Measurements from ENCODE around the gene BEND7. TPM values are rescaled to one million over a fixed set of nuclear protein-coding genes. Genes with fewer than 3 reads are reported as not detected.

The BEND7 gene
- total and polyA plus RNA-seq, 7 donors: 5.3 to 27.2 (median 11.8) TPM

DNA sequence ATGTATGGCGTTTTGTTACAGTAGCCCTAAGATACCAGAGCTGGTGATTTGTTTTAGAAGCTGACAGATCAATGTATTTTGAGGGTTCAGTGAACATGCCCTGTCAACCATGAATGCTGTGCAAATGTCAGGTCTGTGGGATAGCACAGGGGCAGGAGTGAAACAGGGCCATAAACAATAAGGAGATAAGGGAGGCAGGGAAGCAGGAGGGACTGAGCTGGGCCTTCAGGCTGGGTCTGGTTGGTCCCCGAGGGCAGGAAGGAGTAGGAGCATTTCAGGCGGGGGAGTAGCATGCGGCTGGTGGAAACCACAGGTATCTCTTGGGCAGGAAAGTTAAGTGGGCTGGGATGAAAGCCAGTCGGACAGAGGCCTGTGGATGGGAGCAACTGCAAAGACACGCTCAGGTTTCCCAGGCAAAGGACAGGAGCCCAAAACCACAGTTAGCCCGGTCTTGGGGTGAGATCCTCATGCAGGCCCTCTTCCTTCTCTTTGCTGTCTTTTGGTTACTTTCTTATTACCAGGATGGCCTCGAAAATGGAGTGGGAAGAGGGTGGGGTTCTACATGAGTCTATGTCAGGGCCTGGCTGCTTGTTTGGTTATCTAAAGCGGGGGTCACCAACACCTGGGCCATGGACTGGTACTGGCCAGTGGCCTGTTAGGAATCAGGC, 111.2 kb downstream of the BEND7 start:
- TF ChIP-seq POLR2A (IDR thresholded peaks at IDR 0.05) (no peak), POLR2AphosphoS5 (IDR thresholded peaks at IDR 0.05) (no peak), EP300 (IDR thresholded peaks at IDR 0.05) (no peak), CTCF (IDR thresholded peaks at IDR 0.05) (no peak)
- H3K4me3 ChIP-seq: no peak overlapping the region
- no peak for DNase-seq
- intact Hi-C loops (cut with DNase I): no loop called here
- no peaks in the 10 kb centered on the region for H3K4me1 ChIP-seq
- no peak overlapping the region for H3K27ac ChIP-seq
- no peaks in the 10 kb centered on the region for H3K36me3 ChIP-seq
- H3K9me3 ChIP-seq: peaks cover 0 to 2% (median 0%) of the 10 kb centered on the region in 4 donors
- no peaks in the 10 kb centered on the region for H3K27me3 ChIP-seq
- 84 to 89% methylated on average over 9 of the region's 9 CpGs for WGBS, 2 donors

- 57 to 77% methylated on average over 2 of the region's 2 CpGs for WGBS, 2 donors
- Histone ChIP-seq H3K4me1 (no peaks in the 10 kb centered on the region), H3K27me3 (no peaks in the 10 kb centered on the region)
These were observed 112.1 kb downstream of the BEND7 start for GRCh38 chr10:13416760-13417159.

DNA sequence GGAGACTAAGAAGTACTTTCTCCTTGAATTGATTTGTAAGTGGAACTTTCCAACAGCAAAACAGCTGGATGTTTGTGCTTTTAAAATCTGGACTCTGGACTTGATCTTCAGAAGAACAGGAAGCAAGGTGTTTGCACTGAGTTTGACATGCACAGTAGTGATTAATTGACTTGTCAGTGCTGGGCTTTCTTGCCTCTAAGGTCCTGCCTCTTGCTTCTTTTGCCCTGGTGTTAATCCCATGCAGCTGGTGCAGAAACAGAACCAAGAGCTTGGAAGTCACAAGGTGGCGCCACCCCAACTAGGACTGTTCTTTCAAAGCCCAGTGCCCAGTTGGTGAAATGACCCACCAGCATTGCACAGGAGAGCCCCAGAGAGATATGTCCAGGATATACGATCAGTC, 114.0 kb downstream of the BEND7 start:
- DNase-seq: no peak

More at GRCh38 chr10:13416760-13417159, 112.1 kb downstream of the BEND7 start:
- intact Hi-C loops (cut with DNase I): no loop called here
- no peak for DNase-seq
- Histone ChIP-seq H3K4me3 (no peak overlapping the region), H3K9me3 (peaks cover 0 to 2% (median 0%) of the 10 kb centered on the region in 4 donors), H3K27ac (no peak overlapping the region), H3K36me3 (no peaks in the 10 kb centered on the region)
- TF ChIP-seq CTCF (IDR thresholded peaks at IDR 0.05) (no peak), EP300 (IDR thresholded peaks at IDR 0.05) (no peak), POLR2AphosphoS5 (IDR thresholded peaks at IDR 0.05) (no peak), POLR2A (IDR thresholded peaks at IDR 0.05) (no peak)

GRCh38 chr10:13414137-13414536, 114.7 kb downstream of the BEND7 start:
- Histone ChIP-seq H3K27ac (no peak overlapping the region), H3K36me3 (no peaks in the 10 kb centered on the region), H3K4me1 (no peaks in the 10 kb centered on the region), H3K27me3 (no peaks in the 10 kb centered on the region), H3K4me3 (no peak overlapping the region), H3K9me3 (peaks cover 0 to 2% (median 0%) of the 10 kb centered on the region in 4 donors)
- no peak for DNase-seq
- 89 to 95% methylated on average over 1 of the region's 1 CpG for WGBS, 2 donors
- no peak for TF ChIP-seq CTCF (IDR thresholded peaks at IDR 0.05)
- no peak for TF ChIP-seq EP300 (IDR thresholded peaks at IDR 0.05)
- TF ChIP-seq POLR2AphosphoS5 (IDR thresholded peaks at IDR 0.05): no peak
- no peak for TF ChIP-seq POLR2A (IDR thresholded peaks at IDR 0.05)
- intact Hi-C loops (cut with DNase I): no loop called here

More for the DNA sequence above, 114.0 kb downstream of the BEND7 start:
- H3K9me3 ChIP-seq: peaks cover 0 to 2% (median 0%) of the 10 kb centered on the region in 4 donors
- WGBS, 2 donors: 23 to 60% methylated on average over 2 of the region's 2 CpGs
- H3K36me3 ChIP-seq: no peaks in the 10 kb centered on the region
- no peaks in the 10 kb centered on the region for H3K4me1 ChIP-seq
- H3K4me3 ChIP-seq: no peak overlapping the region
- intact Hi-C loops (cut with DNase I): no loop called here
- no peak overlapping the region for H3K27ac ChIP-seq
- TF ChIP-seq EP300 (IDR thresholded peaks at IDR 0.05) (no peak), POLR2A (IDR thresholded peaks at IDR 0.05) (no peak), POLR2AphosphoS5 (IDR thresholded peaks at IDR 0.05) (no peak), CTCF (IDR thresholded peaks at IDR 0.05) (no peak)
- H3K27me3 ChIP-seq: no peaks in the 10 kb centered on the region
